Ishikawa (cell line): ENCODE measurements around the gene MFNG.

ENCODE experiments used
- CEBPB ChIP-seq: IDR thresholded peaks from 2 replicates; pipeline ENCODE4 v1.6.1; 2012
- CREB1 ChIP-seq: IDR thresholded peaks from 2 replicates; pipeline ENCODE4 v1.6.1; 2012; ENCODE audit warnings: low read depth
- EGR1 ChIP-seq: IDR thresholded peaks from 2 replicates; pipeline ENCODE4 v1.6.1; 2012
- EP300 ChIP-seq: IDR thresholded peaks from 2 replicates; pipeline ENCODE4 v1.6.1; 2012; ENCODE audit warnings: borderline replicate concordance
- FOXM1 ChIP-seq: IDR thresholded peaks from 2 replicates; pipeline ENCODE4 v1.6.1; 2012; ENCODE audit warnings: low read depth, borderline replicate concordance
- MAX ChIP-seq: IDR thresholded peaks from 2 replicates; pipeline ENCODE4 v1.6.1; 2012
- RAD21 ChIP-seq: IDR thresholded peaks from 2 replicates; pipeline ENCODE4 v1.6.1; 2012; ENCODE audit warnings: low read depth
- REST ChIP-seq: IDR thresholded peaks from 2 replicates; pipeline ENCODE4 v1.6.1; 2012; ENCODE audit warnings: low read depth, mild to moderate bottlenecking
- TAF1 ChIP-seq: IDR thresholded peaks from 2 replicates; pipeline ENCODE4 v1.6.1; 2012; ENCODE audit warnings: low read depth, mild to moderate bottlenecking
- TCF12 ChIP-seq: IDR thresholded peaks from 2 replicates; pipeline ENCODE4 v1.6.1; 2012; ENCODE audit warnings: low read depth
- TEAD4 ChIP-seq: IDR thresholded peaks from 2 replicates; pipeline ENCODE4 v1.6.1; 2012
- USF1 ChIP-seq: IDR thresholded peaks from 2 replicates; pipeline ENCODE4 v1.6.1; 2012
- ZBTB7A ChIP-seq: IDR thresholded peaks from 2 replicates; pipeline ENCODE4 v1.6.1; 2012; ENCODE audit warnings: low read depth

- TF ChIP-seq CEBPB, result no peak
- TF ChIP-seq EP300, result no peak
- no peak for TF ChIP-seq TAF1
- TF ChIP-seq TCF12, result no peak
- TF ChIP-seq ZBTB7A, result no peak
- TF ChIP-seq REST, result no peak
- no peak for TF ChIP-seq MAX
- no peak for TF ChIP-seq USF1
- TF ChIP-seq TEAD4, result no peak
- TF ChIP-seq RAD21, result no peak
- no peak for TF ChIP-seq FOXM1
- TF ChIP-seq EGR1, result no peak
- TF ChIP-seq CREB1, result no peak
Measured at GRCh38 chr22:37427711-37428635, 58.2 kb downstream of the MFNG start.
